NCI-H1930 (cell line): Measurements from ENCODE around the gene SSX2.
"Not testable (repeated sequence)": the region's sequence is repeated elsewhere in the genome, so short reads cannot be mapped to it uniquely, and the experiment has no call there.

Source experiments
- DNase-seq, 2 experiments: peaks; one replicate each; lab custom pipeline; 2025; lab: John Stamatoyannopoulos, UW

The SSX2 gene

DNA sequence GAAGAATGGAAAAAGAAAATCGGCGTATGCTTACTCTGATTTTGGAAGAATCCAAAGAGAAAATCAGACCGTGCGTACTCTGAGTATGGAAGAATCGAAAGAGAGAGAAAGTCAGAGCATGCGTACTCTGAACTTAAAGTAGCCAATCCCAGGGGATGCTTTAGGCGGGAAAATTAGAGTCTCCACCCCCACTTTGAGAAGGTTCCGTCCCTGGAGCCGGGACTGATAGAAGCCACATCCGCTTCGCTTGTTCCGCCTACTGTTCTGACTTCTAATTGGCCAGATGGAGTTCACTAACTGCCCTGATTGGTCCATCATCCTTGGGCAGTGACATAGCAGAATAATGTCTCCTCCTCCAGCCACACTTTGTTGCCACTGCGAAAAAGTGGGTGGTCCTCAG is at the start of gene SSX2:
Gene SSX2 (minus strand): TSS at position 101 of the 400 bp plus-strand sequence. CDS start 1,429 bp downstream, outside the sequence.
- not testable (repeated sequence) for DNase-seq

- DNase-seq = not testable (repeated sequence)
Observed at GRCh38 chrX:52750952-52751351, 44.0 kb upstream of the SSX2 start, which contains the start of gene SSX2B. TSS of gene SSX2B (plus strand) at chrX:52751252. CDS start at chrX:52752681, 1,429 bp downstream.

- DNase-seq = not testable (repeated sequence)
Observed at GRCh38 chrX:52692034-52692433, 14.9 kb downstream of the SSX2 start.

GRCh38 chrX:52662218-52662617 is 44.8 kb downstream of the SSX2 start:
- not testable (repeated sequence) for DNase-seq

DNA sequence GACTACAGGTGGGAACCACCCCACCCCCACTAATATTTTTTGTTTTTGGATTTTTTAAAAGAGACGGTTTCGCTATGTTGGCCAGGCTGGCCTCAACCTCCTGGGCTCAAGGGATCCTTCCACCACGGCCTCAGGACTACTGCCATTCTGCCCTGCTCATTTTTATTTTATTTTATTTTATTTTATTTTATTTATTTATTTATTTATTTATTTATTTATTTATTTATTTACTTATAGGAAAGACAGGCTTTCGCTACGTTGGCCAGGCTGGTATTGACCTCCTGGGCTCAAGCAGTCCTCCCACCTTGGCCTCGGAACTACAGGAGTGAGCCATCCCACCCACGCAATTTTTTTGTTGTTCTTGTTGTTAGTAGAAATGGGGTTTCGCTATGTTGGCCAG is 51.5 kb downstream of the SSX2 start:
- DNase-seq = not testable (repeated sequence)

GRCh38 chrX:52654800-52655199 is 52.2 kb downstream of the SSX2 start, which contains the start of gene SSX7:
TSS of gene SSX7 (minus strand) at chrX:52654900. CDS start at chrX:52653472, 1,428 bp downstream.
- DNase-seq = not testable (repeated sequence)

GRCh38 chrX:52650676-52651075 is 56.3 kb downstream of the SSX2 start:
- DNase-seq = not testable (repeated sequence)

DNA sequence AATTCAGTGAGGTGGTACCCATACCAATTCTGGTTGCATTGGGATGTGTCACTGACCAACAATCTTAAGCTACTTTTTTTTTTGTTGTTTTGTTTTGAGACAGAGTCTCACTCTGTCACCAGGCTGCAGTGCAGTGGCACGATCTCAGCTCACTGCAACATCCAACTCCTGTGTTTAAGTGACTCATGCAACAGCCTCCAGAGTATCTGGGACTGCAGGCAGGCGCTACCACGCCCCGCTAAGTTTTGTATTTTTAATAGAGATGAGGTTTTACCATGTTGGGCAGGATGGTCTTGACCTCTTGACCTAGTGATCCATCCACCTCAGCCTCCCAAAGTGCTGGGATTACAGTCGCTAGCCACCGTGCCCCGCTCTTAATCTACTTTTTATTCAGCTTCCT is 58.0 kb downstream of the SSX2 start:
- DNase-seq = not testable (repeated sequence)
